GM12875 (cell line): ENCODE measurements around the gene HSF2.

ENCODE experiments used
- H3K4me3 ChIP-seq: one replicate; pipeline ENCODE4 v1.5.1; 2011; ENCODE audit warnings: low read depth, low read length, control low read depth
- TF ChIP-seq, protein P1 (sequence below): IDR thresholded peaks from 2 replicates; pipeline ENCODE4 v1.5.1; 2011; ENCODE audit warnings: low read depth, mild to moderate bottlenecking, control low read depth, inconsistent platforms, low read length, moderate library complexity, borderline replicate concordance; ENCODE audit not compliant: insufficient read depth

Gene HSF2

DNA sequence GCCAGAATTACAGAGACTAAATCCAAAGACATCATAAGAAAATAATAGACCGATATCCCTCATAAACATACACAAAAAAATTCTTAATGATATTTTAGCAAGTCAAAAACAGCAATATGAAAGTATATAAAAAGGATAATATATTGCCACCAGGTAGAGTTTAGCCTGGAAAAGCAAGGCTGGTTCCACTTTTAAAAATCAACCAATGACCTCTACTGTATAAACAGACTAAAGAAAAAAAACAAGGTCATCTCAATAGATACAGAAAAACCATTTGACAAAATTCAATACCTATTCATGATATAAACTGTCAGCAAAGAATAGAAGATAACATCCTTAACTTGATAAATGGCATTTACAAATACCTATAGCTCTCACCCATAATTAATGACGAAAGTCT lies 62.4 kb downstream of the HSF2 start:
- TF ChIP-seq, protein P1, sequence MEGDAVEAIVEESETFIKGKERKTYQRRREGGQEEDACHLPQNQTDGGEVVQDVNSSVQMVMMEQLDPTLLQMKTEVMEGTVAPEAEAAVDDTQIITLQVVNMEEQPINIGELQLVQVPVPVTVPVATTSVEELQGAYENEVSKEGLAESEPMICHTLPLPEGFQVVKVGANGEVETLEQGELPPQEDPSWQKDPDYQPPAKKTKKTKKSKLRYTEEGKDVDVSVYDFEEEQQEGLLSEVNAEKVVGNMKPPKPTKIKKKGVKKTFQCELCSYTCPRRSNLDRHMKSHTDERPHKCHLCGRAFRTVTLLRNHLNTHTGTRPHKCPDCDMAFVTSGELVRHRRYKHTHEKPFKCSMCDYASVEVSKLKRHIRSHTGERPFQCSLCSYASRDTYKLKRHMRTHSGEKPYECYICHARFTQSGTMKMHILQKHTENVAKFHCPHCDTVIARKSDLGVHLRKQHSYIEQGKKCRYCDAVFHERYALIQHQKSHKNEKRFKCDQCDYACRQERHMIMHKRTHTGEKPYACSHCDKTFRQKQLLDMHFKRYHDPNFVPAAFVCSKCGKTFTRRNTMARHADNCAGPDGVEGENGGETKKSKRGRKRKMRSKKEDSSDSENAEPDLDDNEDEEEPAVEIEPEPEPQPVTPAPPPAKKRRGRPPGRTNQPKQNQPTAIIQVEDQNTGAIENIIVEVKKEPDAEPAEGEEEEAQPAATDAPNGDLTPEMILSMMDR: no peak
- no peak overlapping the region for H3K4me3 ChIP-seq

DNA sequence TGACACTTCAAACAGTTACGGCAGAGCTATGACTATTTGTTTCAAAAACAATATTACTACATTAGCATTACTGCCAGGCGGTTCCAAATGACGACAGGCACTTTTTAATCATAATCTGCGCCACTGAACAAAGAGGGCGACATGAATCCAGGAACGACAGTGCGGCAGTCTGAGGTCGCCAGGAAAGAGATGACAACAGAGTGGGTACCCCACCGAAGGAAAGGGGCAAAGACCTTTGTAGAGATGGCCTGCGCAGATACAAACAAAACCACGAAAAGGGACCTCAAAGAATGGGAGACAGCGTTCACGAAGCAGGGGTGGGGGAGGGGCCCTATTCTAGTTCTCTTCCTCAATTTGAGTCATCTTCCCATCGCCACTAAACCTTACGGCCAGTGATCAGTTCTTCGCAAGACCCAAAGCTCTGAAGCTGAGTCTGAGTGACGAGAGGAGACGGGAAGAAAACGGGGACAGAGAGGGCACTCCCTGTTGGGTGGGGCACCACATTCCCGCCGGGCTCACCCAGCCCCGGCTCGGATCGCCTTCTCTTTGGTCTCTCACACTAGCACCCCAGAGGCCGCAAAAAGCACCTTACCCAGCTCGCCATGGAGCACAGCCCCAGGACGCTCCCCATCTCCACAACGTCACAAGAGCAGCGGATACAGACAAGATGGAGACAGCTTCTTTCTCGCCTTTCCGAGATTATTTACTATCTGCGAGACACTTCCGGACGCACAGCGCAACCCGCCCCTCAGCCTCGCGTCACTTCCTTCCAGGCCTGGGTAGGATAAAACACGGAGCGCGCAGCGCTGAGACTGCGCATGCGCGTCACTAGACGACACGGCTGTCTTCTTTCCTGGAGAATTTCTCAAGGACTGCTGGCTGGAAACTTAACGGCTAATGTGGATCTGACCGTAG lies 71.9 kb downstream of the HSF2 start, which contains the start of gene SERINC1:
SERINC1 (minus strand) TSS at position 701 of the 915 bp plus-strand sequence; CDS start at position 631, 70 bp downstream.
- TF ChIP-seq, protein P1: no peak
- peak within 1 kb of the TSS; percentile 70 for H3K4me3 ChIP-seq

DNA sequence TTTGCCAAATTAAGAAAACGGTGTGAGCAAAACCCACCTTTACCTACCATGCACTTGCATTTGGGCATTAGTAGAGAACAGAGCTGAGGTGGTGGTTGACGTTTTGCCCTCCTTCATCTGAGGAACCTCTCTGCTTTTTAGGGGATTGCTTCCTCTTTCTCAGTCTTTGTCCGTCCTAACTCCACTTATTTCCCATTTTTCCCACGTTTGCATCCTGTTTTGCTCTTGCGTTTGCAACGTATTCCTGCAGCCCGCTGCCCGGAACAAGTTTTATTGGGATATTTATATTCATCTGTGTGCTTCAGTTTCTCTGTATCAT lies 72.5 kb downstream of the HSF2 start:
- TF ChIP-seq, protein P1: no peak
- peak overlapping the region; percentile 70 for H3K4me3 ChIP-seq

DNA sequence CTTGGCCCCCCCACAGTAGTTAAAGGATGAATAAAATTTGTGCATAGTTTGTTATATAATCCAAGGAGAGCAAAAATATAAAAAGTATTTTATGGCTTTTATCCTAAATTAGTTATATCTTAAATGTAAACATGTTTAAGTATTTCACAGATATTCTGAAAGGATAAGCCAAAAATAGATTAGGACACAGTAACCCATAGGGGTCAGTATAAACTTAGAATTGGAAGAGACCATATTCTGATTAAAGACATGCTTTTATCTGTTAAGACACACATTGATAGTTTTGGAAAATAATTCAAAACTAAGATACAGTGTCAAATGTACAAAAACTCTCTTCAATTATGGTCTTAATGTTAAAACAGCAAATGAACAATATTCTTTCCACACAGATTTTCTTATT lies 76.7 kb downstream of the HSF2 start:
- TF ChIP-seq, protein P1: no peak
- no peak overlapping the region for H3K4me3 ChIP-seq

DNA sequence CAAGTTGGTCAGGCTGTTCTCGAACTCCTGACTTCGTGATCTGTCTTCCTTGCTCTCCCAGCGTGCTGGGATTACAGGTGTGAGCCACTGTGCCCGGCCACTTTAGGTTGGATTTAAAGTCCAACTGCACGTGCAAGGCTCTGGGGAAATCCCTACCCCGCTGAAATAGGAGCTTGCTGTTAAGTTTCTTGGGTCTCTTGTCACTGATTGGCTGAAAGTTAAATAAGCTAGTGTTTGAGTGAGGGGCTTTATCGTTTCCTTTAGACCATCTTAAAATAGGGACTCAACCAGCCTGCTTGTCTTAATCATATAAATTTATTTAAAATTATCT lies 83.3 kb downstream of the HSF2 start:
- TF ChIP-seq, protein P1: no peak
- H3K4me3 ChIP-seq: no peak overlapping the region
